ENCODE results near the gene PLAAT2. TPM values are rescaled to one million over a fixed set of nuclear protein-coding genes. Genes with fewer than 3 reads are reported as not detected.

PLAAT2 gene
- total RNA-seq, 1 experiment from 2014 or later, result 0.52 TPM

- Histone ChIP-seq H2BK15ac (ENCODE audit: low read depth, low read length) (no peak overlapping the region), H4K5ac (ENCODE audit: insufficient read length, low read depth, low read length) (no peak overlapping the region), H2BK120ac (ENCODE audit: low read depth, low read length, poor library complexity, severe bottlenecking) (no peak overlapping the region), H3K27me3 (ENCODE audit: insufficient read depth, low read length) (no peaks in the 10 kb centered on the region), H3K27ac (ENCODE audit: insufficient read length, low read depth, low read length) (no peak overlapping the region), H4K91ac (ENCODE audit: insufficient read length, low read depth, low read length) (no peak overlapping the region), H2BK20ac (ENCODE audit: low read depth, low read length, poor library complexity, severe bottlenecking) (no peak overlapping the region), H2BK12ac (ENCODE audit: insufficient read length, low read depth, low read length) (no peak overlapping the region), H3K79me1 (ENCODE audit: insufficient read depth, low read depth, low read length, poor library complexity, severe bottlenecking) (no peaks in the 10 kb centered on the region), H3K4ac (ENCODE audit: low read depth, low read length) (no peak overlapping the region), H4K8ac (replicated peaks; ENCODE audit: insufficient read length, low read depth, low read length) (no peak overlapping the region), H3K14ac (ENCODE audit: insufficient read depth, low read length) (no peak overlapping the region), H3K4me1 (ENCODE audit: insufficient read depth, low read length) (no peaks in the 10 kb centered on the region), H3K18ac (ENCODE audit: insufficient read length, low read depth, low read length) (no peak overlapping the region), H3K4me2 (ENCODE audit: insufficient read depth, insufficient read length, low read length) (no peak overlapping the region), H2BK5ac (ENCODE audit: insufficient read length, low read length) (no peak overlapping the region), H3K9me3 (ENCODE audit: control insufficient read depth, low read depth, low read length) (peaks cover 17% of the 10 kb centered on the region), H3K23ac (ENCODE audit: insufficient read length, low read depth, low read length) (no peak overlapping the region), H4K20me1 (ENCODE audit: control insufficient read depth, insufficient read depth, insufficient read length) (no peaks in the 10 kb centered on the region), H3K79me2 (ENCODE audit: insufficient read depth, low read length) (no peaks in the 10 kb centered on the region), H3T11ph (ENCODE audit: low read length) (no peak overlapping the region), H2AFZ (ENCODE audit: low read length) (no peak overlapping the region), H2AK5ac (ENCODE audit: insufficient read length, low read length) (no peak overlapping the region), H3K9ac (ENCODE audit: extremely low read depth, insufficient read length, low read length) (no peak overlapping the region), H3K23me2 (ENCODE audit: insufficient read length, low read depth, low read length, poor library complexity, severe bottlenecking) (no peaks in the 10 kb centered on the region), H3K56ac (ENCODE audit: insufficient read length, low read depth, low read length) (no peak overlapping the region)
- Mint-ChIP-seq H3K36me3 (ENCODE audit: insufficient read depth in 1 of 3, low read depth in 3 of 3) (peaks cover 7 to 52% (median 44%) of the 10 kb centered on the region in 3 experiments; a peak in 6 of 7 replicates), H3K9me3 (peaks cover 37 to 45% of the 10 kb centered on the region in 2 experiments), H3K4me3 (no peak overlapping the region), H3K27ac (no peak overlapping the region), H3K4me1 (peaks cover 0 to 9% of the 10 kb centered on the region in 2 experiments; a peak in 2 of 4 replicates), H3K27me3 (ENCODE audit: low read depth) (no peaks in the 10 kb centered on the region)
- 100% methylated on average over 1 of the region's 2 CpGs for WGBS (ENCODE audit: extremely low coverage, insufficient read length, low lambda C conversion rate)
- no peak for DNase-seq
- TF ChIP-seq, protein P1, sequence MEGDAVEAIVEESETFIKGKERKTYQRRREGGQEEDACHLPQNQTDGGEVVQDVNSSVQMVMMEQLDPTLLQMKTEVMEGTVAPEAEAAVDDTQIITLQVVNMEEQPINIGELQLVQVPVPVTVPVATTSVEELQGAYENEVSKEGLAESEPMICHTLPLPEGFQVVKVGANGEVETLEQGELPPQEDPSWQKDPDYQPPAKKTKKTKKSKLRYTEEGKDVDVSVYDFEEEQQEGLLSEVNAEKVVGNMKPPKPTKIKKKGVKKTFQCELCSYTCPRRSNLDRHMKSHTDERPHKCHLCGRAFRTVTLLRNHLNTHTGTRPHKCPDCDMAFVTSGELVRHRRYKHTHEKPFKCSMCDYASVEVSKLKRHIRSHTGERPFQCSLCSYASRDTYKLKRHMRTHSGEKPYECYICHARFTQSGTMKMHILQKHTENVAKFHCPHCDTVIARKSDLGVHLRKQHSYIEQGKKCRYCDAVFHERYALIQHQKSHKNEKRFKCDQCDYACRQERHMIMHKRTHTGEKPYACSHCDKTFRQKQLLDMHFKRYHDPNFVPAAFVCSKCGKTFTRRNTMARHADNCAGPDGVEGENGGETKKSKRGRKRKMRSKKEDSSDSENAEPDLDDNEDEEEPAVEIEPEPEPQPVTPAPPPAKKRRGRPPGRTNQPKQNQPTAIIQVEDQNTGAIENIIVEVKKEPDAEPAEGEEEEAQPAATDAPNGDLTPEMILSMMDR (conservative IDR thresholded peaks at IDR 0.05), result no peak
Measured at GRCh38 chr11:63521896-63522295, 41.3 kb downstream of the PLAAT2 start.
